ENCODE results near the gene LGALS9.
"Not testable (repeated sequence)": the region's sequence is repeated elsewhere in the genome, so short reads cannot be mapped to it uniquely, and the experiment has no call there.

GRCh38 chr17:27636005-27636520, 5.1 kb downstream of the LGALS9 start:
- TF ChIP-seq MAX (IDR thresholded peaks at IDR 0.05; ENCODE audit: insufficient read depth, insufficient read length); CTCF (IDR thresholded peaks at IDR 0.05; ENCODE audit: extremely low read depth in 1 of 2, insufficient read depth in 1 of 2, low read depth in 1 of 2, low read length in 2 of 2); EZH2 (IDR thresholded peaks at IDR 0.05; ENCODE audit: borderline replicate concordance, low read depth, low read length, severe bottlenecking); POLR2AphosphoS5 (IDR thresholded peaks at IDR 0.05; ENCODE audit: insufficient read depth, low read depth, low read length); POLR2A (IDR thresholded peaks at IDR 0.05; ENCODE audit: low read depth, low read length); JUN (IDR thresholded peaks at IDR 0.05; ENCODE audit: borderline replicate concordance, insufficient read depth, insufficient read length, low read depth); MYC (IDR thresholded peaks at IDR 0.05; ENCODE audit: low read depth, low read length); FOS (IDR thresholded peaks at IDR 0.05; ENCODE audit: borderline replicate concordance, insufficient read depth, low read length): not testable (repeated sequence)

Measured in endothelial cell of umbilical vein (primary cell).